Measurements from ENCODE around the gene LFNG.

The LFNG gene

GRCh38 chr7:2494191-2495130, 25.1 kb upstream of the LFNG start:
- Mint-ChIP-seq H3K4me1 (no peaks in the 10 kb centered on the region), H3K36me3 (ENCODE audit: low read depth) (no peaks in the 10 kb centered on the region), H3K27ac (no peak overlapping the region), H3K4me3 (no peak overlapping the region), H3K9me3 (peaks cover 6% of the 10 kb centered on the region), H3K27me3 (peaks cover 2% of the 10 kb centered on the region)
- ATAC-seq: no peak
- no peak for DNase-seq

DNA sequence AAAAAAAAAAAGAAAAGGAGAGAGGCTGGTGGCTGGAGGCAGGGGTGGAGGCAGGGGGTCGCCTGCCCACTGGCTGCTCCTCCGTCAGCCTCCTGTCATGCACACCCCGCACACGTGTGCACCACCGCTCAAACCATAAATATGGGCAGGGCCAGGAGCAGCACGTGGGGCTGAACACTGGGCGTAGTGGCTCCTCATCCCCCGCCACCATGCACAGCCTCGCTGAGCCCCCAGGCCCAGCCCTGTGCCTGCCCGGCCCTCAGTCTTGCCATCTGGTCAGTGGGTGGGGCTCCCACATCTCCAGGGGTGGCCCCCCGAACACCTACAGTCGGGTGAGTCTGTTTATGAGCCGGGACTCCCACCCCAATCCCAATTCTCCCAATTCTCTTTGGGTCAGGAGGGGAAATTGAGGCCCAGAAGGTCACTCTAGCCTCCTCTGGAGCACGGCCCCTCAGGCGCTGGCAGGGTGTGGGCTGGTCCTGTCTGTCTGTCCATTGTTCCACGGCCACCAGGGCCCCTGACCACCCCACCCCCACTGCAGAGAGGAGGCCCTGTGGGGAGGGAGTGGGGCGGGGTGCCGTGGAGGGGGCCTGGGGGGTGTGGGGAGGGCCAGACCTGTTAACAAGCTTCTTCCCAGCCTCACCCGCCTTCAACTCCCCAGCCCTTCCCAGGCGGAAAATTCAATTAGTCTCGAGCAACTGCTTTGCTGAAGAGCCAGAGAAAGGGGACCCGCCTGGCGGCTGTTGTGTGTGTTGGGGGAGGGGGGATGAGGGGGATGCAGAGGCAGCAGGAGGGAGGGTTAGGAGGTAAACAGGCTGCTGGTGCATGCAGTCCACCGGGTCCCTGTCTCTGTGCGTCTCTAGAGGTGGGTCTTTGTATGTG, 23.9 kb upstream of the LFNG start:
- no peak overlapping the region for H3K27ac Mint-ChIP-seq
- H3K4me3 Mint-ChIP-seq: no peak overlapping the region
- DNase-seq (no peak), ATAC-seq (no peak)
- no peaks in the 10 kb centered on the region for H3K36me3 Mint-ChIP-seq (ENCODE audit: low read depth)
- no peaks in the 10 kb centered on the region for H3K4me1 Mint-ChIP-seq
- H3K9me3 Mint-ChIP-seq: peaks cover 6% of the 10 kb centered on the region
- H3K27me3 Mint-ChIP-seq: peaks cover 2% of the 10 kb centered on the region

GRCh38 chr7:2496375-2496774, 23.2 kb upstream of the LFNG start:
- peaks cover 2% of the 10 kb centered on the region for H3K27me3 Mint-ChIP-seq
- no peak for DNase-seq
- peaks cover 6% of the 10 kb centered on the region for H3K9me3 Mint-ChIP-seq
- no peak overlapping the region for H3K27ac Mint-ChIP-seq
- no peak for ATAC-seq
- no peaks in the 10 kb centered on the region for H3K4me1 Mint-ChIP-seq
- no peaks in the 10 kb centered on the region for H3K36me3 Mint-ChIP-seq (ENCODE audit: low read depth)
- H3K4me3 Mint-ChIP-seq: no peak overlapping the region

DNA sequence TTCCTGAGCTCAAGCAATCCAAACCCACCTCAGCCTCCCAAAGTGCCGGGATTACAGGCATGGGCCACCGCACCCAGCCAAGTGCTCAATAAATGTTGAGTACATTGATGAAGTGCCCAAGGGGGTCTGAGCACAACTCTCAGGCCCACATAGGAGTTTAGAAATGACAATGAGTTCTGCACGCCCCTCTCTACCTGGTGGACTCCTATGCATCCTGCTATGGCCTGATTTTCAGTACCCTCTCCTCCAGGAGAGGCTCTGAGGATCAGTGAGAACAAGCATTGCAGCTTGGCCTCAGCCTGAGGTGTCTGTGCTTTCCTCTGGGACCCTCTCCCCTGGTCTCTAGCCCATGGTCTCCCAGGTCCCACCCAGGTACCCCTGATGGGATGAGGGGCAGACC, 22.5 kb upstream of the LFNG start:
- H3K27ac Mint-ChIP-seq: no peak overlapping the region
- H3K9me3 Mint-ChIP-seq: peaks cover 2% of the 10 kb centered on the region
- DNase-seq (no peak), ATAC-seq (no peak)
- H3K4me1 Mint-ChIP-seq: no peaks in the 10 kb centered on the region
- no peak overlapping the region for H3K4me3 Mint-ChIP-seq
- no peaks in the 10 kb centered on the region for H3K36me3 Mint-ChIP-seq (ENCODE audit: low read depth)
- H3K27me3 Mint-ChIP-seq: peaks cover under 1% of the 10 kb centered on the region

GRCh38 chr7:2497500-2498336, 21.9 kb upstream of the LFNG start:
- Mint-ChIP-seq H3K9me3 (no peaks in the 10 kb centered on the region), H3K36me3 (ENCODE audit: low read depth) (no peaks in the 10 kb centered on the region), H3K27me3 (no peaks in the 10 kb centered on the region), H3K4me1 (no peaks in the 10 kb centered on the region), H3K4me3 (no peak overlapping the region), H3K27ac (no peak overlapping the region)
- ATAC-seq: no peak
- DNase-seq: no peak

GRCh38 chr7:2498708-2499107, 20.9 kb upstream of the LFNG start:
- no peaks in the 10 kb centered on the region for H3K27me3 Mint-ChIP-seq
- H3K4me1 Mint-ChIP-seq: peaks cover 3% of the 10 kb centered on the region
- DNase-seq (no peak), ATAC-seq (no peak)
- H3K27ac Mint-ChIP-seq: no peak overlapping the region
- no peaks in the 10 kb centered on the region for H3K9me3 Mint-ChIP-seq
- H3K36me3 Mint-ChIP-seq (ENCODE audit: low read depth): no peaks in the 10 kb centered on the region
- H3K4me3 Mint-ChIP-seq: no peak overlapping the region

DNA sequence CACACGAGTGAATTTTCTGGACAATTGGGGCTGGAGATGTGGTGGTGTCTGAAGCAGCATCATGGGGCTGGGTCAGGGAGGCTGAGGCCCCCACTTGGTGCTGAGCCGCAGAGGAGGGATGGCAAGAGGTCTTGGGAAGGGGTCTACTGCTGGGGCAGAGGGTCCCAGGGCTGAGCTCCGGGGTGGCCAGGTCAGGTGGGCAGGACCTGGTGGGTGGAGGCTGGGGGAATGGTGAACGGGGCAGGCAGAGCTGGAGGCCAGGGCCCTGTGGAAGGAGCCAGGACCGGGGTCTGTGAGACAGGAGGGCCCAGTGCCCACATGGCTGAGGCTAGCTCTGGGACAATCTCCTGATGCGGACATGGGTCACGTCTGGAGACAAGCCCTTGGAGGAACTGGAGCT, 20.4 kb upstream of the LFNG start:
- no peak for DNase-seq
- H3K36me3 Mint-ChIP-seq (ENCODE audit: low read depth): no peaks in the 10 kb centered on the region
- H3K4me1 Mint-ChIP-seq: peaks cover 6% of the 10 kb centered on the region
- ATAC-seq: no peak
- no peak overlapping the region for H3K4me3 Mint-ChIP-seq
- H3K27ac Mint-ChIP-seq: no peak overlapping the region
- H3K27me3 Mint-ChIP-seq: no peaks in the 10 kb centered on the region
- no peaks in the 10 kb centered on the region for H3K9me3 Mint-ChIP-seq

DNA sequence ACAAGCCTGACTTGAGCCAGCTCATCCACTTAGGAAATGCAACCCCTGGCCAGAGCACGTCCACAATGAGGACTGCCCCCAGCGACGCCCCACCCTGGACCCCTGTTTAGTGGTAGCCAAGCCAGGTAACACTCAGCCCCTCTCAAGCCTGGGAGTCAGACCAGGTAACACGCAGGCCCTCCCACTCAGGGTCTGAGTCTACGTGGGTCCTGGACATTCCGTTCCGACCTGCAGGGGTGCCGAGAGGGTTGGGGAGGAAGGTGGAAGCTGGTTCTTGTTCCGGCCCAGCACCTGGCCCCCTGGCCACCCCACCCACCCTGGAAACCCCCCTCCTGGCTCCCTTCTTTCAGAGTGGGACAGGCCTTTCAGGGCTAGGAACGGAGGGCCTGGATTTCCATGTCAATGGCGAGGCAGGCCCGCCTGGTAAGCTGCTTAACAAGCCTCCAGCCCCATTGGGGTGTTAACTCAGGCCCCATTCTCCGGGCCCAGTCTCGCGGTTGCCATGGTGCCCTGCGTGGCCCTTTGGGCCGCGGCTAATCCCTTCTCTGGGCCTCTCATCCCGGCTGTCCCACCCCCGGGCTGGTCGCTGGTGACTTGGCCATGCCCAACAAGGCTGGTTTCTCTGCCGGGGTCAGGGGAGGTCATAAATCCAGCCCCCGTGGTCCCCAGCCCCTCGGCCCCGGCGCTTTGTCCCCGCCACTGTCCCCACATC, 19.7 kb upstream of the LFNG start:
- ATAC-seq (no peak), DNase-seq (no peak)
- no peaks in the 10 kb centered on the region for H3K27me3 Mint-ChIP-seq
- no peaks in the 10 kb centered on the region for H3K36me3 Mint-ChIP-seq (ENCODE audit: low read depth)
- no peak overlapping the region for H3K4me3 Mint-ChIP-seq
- H3K27ac Mint-ChIP-seq: no peak overlapping the region
- peaks cover 6% of the 10 kb centered on the region for H3K4me1 Mint-ChIP-seq
- H3K9me3 Mint-ChIP-seq: no peaks in the 10 kb centered on the region

GRCh38 chr7:2500701-2501100, 18.9 kb upstream of the LFNG start:
- H3K9me3 Mint-ChIP-seq: no peaks in the 10 kb centered on the region
- DNase-seq: no peak
- ATAC-seq: no peak

GRCh38 chr7:2501947-2502646, 17.5 kb upstream of the LFNG start:
- no peak for DNase-seq
- ATAC-seq: no peak
- no peaks in the 10 kb centered on the region for H3K36me3 Mint-ChIP-seq (ENCODE audit: low read depth)
- H3K4me3 Mint-ChIP-seq: no peak overlapping the region
- H3K27me3 Mint-ChIP-seq: no peaks in the 10 kb centered on the region
- peaks cover 6% of the 10 kb centered on the region for H3K4me1 Mint-ChIP-seq
- H3K9me3 Mint-ChIP-seq: no peaks in the 10 kb centered on the region
- H3K27ac Mint-ChIP-seq: no peak overlapping the region

More at GRCh38 chr7:2500701-2501100, 18.9 kb upstream of the LFNG start:
- Mint-ChIP-seq H3K27me3 (no peaks in the 10 kb centered on the region), H3K4me3 (no peak overlapping the region), H3K27ac (no peak overlapping the region), H3K36me3 (ENCODE audit: low read depth) (no peaks in the 10 kb centered on the region), H3K4me1 (peaks cover 6% of the 10 kb centered on the region)

DNA sequence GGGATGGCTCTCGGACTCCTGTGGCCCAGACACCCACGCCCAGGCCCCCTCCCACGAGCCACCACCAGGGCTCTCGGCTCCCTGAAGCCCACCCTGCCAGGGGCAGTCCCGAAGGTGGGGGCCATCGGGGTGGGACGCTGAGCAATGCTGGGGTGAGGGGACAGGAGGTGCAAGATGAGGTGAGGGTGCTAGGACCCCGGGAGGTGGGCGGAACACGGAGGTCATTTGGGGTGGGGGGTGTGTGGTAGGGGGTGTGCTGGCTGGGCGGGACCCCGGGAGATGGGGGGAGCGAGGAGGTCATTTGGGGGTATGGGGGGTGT, 17.0 kb upstream of the LFNG start:
- Mint-ChIP-seq H3K27me3 (no peaks in the 10 kb centered on the region), H3K27ac (no peak overlapping the region), H3K36me3 (ENCODE audit: low read depth) (no peaks in the 10 kb centered on the region), H3K4me1 (peaks cover 6% of the 10 kb centered on the region), H3K4me3 (no peak overlapping the region), H3K9me3 (no peaks in the 10 kb centered on the region)
- DNase-seq (no peak), ATAC-seq (no peak)

GRCh38 chr7:2503056-2503941, 16.3 kb upstream of the LFNG start:
- Mint-ChIP-seq H3K27me3 (no peaks in the 10 kb centered on the region), H3K4me1 (peaks cover 11% of the 10 kb centered on the region), H3K27ac (no peak overlapping the region), H3K9me3 (no peaks in the 10 kb centered on the region), H3K4me3 (no peak overlapping the region), H3K36me3 (ENCODE audit: low read depth) (no peaks in the 10 kb centered on the region)
- no peak for ATAC-seq
- no peak for DNase-seq
